Gastroesophageal sphincter (tissue), 4 donors: ENCODE measurements around the gene PET100. TPM values are rescaled to one million over a fixed set of nuclear protein-coding genes. Genes with fewer than 3 reads are reported as not detected.

ENCODE experiments used
- ATAC-seq: fragments of 150-250 bp; one replicate; pipeline ENCODE4 v1.9.1; 2016; ENCODE audit warnings: mild to moderate bottlenecking, moderate library complexity
- H3K27ac ChIP-seq, 4 donors: fragments of 200-600 bp; sonication (generic) in 3 of 4; 1 replicate in 3 of 4; 2 replicates in 1 of 4; pipeline ENCODE4 v1.5.1; 2016 to 2019
- H3K27me3 ChIP-seq: fragments of 200-600 bp; sonication (generic); one replicate; pipeline ENCODE4 v1.5.1; 2019
- H3K36me3 ChIP-seq, 2 donors: fragments of 200-600 bp; sonication (generic); one replicate each; pipeline ENCODE4 v1.5.1; 2019; ENCODE audit warnings: control low read depth in 1 of 2
- H3K4me1 ChIP-seq, 3 donors: fragments of 200-600 bp; sonication (generic); 1 replicate in 2 of 3; 2 replicates in 1 of 3; pipeline ENCODE4 v1.5.1; 2016 to 2019; ENCODE audit warnings: control low read depth in 2 of 3
- H3K4me3 ChIP-seq, 2 donors: fragments of 200-600 bp; sonication (generic); one replicate each; pipeline ENCODE4 v1.5.1; 2019; ENCODE audit warnings: mild to moderate bottlenecking in 1 of 2, moderate library complexity in 1 of 2
- H3K9me3 ChIP-seq, 3 donors: fragments of 200-600 bp; sonication (generic); one replicate each; pipeline ENCODE4 v1.5.1; 2017 to 2019; ENCODE audit warnings: control low read depth in 2 of 3
- CTCF ChIP-seq, 4 experiments: fragments of 200-600 bp in 2 of 4; fragments of 450-650 bp in 2 of 4; sonication (generic) in 1 of 4; IDR thresholded peaks; one replicate each; pipeline ENCODE4 v1.5.1; 2017 to 2019; ENCODE audit warnings: antibody characterized with exemption in 4 of 4, mild to moderate bottlenecking in 2 of 4, moderate library complexity in 2 of 4
- EP300 ChIP-seq: sonication (generic); formaldehyde crosslinking; IDR thresholded peaks from one replicate; pipeline ENCODE4 v1.6.1; 2017; ENCODE audit warnings: antibody characterized with exemption, mild to moderate bottlenecking
- POLR2A ChIP-seq, 2 donors: fragments of 450-650 bp; IDR thresholded peaks; one replicate each; pipeline ENCODE4 v1.6.1; 2017; ENCODE audit warnings: antibody characterized with exemption in 2 of 2, mild to moderate bottlenecking in 2 of 2, moderate library complexity in 1 of 2
- POLR2AphosphoS5 ChIP-seq: sonication (generic); formaldehyde crosslinking; IDR thresholded peaks from one replicate; pipeline ENCODE4 v1.6.1; 2017; ENCODE audit warnings: antibody characterized with exemption
- WGBS, 2 donors: methylation state at CpG; one replicate each; pipeline ENCODE4 v1.1.5; 2018; ENCODE audit warnings: low coverage in 1 of 2; 5-methylcytosine and 5-hydroxymethylcytosine counted together
- total RNA-seq, 4 donors: library from RNA; depleted of rRNA; stranded (reverse); fragments of >200 nt; gene quantifications; one replicate each; pipeline ENCODE4 v1.1.0, GENCODE V29; 2016

The PET100 gene
- total RNA-seq, 4 donors from 2014 or later = 12.0 to 26.8 (median 17.8) TPM

- no peak for TF ChIP-seq CTCF (IDR thresholded peaks at IDR 0.05)
- TF ChIP-seq POLR2AphosphoS5 = no peak
- TF ChIP-seq EP300 = no peak
- no peak for TF ChIP-seq POLR2A (IDR thresholded peaks at IDR 0.05)
- no peaks in the 10 kb centered on the region for H3K27me3 ChIP-seq
- no peaks in the 10 kb centered on the region for H3K4me1 ChIP-seq
- H3K9me3 ChIP-seq = no peaks in the 10 kb centered on the region
- no peak overlapping the region for H3K4me3 ChIP-seq
- H3K27ac ChIP-seq = no peak overlapping the region
- H3K36me3 ChIP-seq = peaks cover 0 to 88% of the 10 kb centered on the region in 2 donors
- no peak for ATAC-seq
- WGBS, 2 donors = 87% methylated on average over 6 of the region's 57 CpGs; no CpG with 5 or more reads in 1 of the 2 donors
Measured at GRCh38 chr19:7620442-7621412, 8.9 kb upstream of the PET100 start.

GRCh38 chr19:7622933-7623685 is 6.5 kb upstream of the PET100 start:
- no peak for TF ChIP-seq CTCF (IDR thresholded peaks at IDR 0.05)
- H3K4me1 ChIP-seq = peaks cover 0 to 21% (median 6%) of the 10 kb centered on the region in 3 donors
- H3K36me3 ChIP-seq = peaks cover 0 to 97% of the 10 kb centered on the region in 2 donors
- WGBS, 2 donors = 67% methylated on average over 2 to 4 of the region's 16 CpGs
- H3K9me3 ChIP-seq = no peaks in the 10 kb centered on the region
- no peak overlapping the region for H3K27ac ChIP-seq
- H3K4me3 ChIP-seq = no peak overlapping the region
- no peak for ATAC-seq
- no peaks in the 10 kb centered on the region for H3K27me3 ChIP-seq

GRCh38 chr19:7623725-7624603 is 5.6 kb upstream of the PET100 start:
- H3K4me3 ChIP-seq = no peak overlapping the region
- no peak overlapping the region for H3K27ac ChIP-seq
- H3K4me1 ChIP-seq = peaks cover 0 to 30% (median 12%) of the 10 kb centered on the region in 3 donors
- H3K27me3 ChIP-seq = no peaks in the 10 kb centered on the region
- no peaks in the 10 kb centered on the region for H3K9me3 ChIP-seq
- H3K36me3 ChIP-seq = peaks cover 0 to 88% of the 10 kb centered on the region in 2 donors
- WGBS, 2 donors = 100% methylated on average over 2 of the region's 39 CpGs; no CpG with 5 or more reads in 1 of the 2 donors
- no peak for ATAC-seq
- TF ChIP-seq EP300 = no peak
- TF ChIP-seq POLR2AphosphoS5 = no peak
- no peak for TF ChIP-seq CTCF (IDR thresholded peaks at IDR 0.05)
- no peak for TF ChIP-seq POLR2A (IDR thresholded peaks at IDR 0.05)

- no peak for TF ChIP-seq CTCF (IDR thresholded peaks at IDR 0.05)
- Histone ChIP-seq H3K27me3 (no peaks in the 10 kb centered on the region), H3K36me3 (peaks cover 0 to 80% of the 10 kb centered on the region in 2 donors), H3K9me3 (no peaks in the 10 kb centered on the region), H3K4me1 (peaks cover 0 to 30% (median 12%) of the 10 kb centered on the region in 3 donors), H3K4me3 (no peak overlapping the region), H3K27ac (no peak overlapping the region)
- ATAC-seq = no peak
- WGBS, 2 donors = 81 to 92% methylated on average over 3 to 13 of the region's 17 CpGs
Measured at GRCh38 chr19:7624810-7625209, 4.8 kb upstream of the PET100 start.
